H9 (cell line): ENCODE results near the gene GALNT2. TPM values are rescaled to one million over a fixed set of nuclear protein-coding genes. Genes with fewer than 3 reads are reported as not detected.

Experiments
- DNase-seq: peaks from one replicate; pipeline ENCODE4 v3.0.0-alpha.2; 2017
- H2AFZ ChIP-seq: one replicate; pipeline ENCODE4 v1.6.1; 2013; ENCODE audit warnings: mild to moderate bottlenecking, low read length, control low read depth, moderate library complexity
- H2AK5ac ChIP-seq: 2 replicates; pipeline ENCODE4 v1.6.1; 2013; ENCODE audit warnings: low read length, control low read depth, mixed read lengths; ENCODE audit not compliant: insufficient read length
- H2BK120ac ChIP-seq: one replicate; pipeline ENCODE4 v1.6.1; 2013; ENCODE audit warnings: low read depth, mild to moderate bottlenecking, low read length, control low read depth, inconsistent platforms; ENCODE audit not compliant: poor library complexity, severe bottlenecking
- H2BK12ac ChIP-seq: 2 replicates; pipeline ENCODE4 v1.6.1; 2013; ENCODE audit warnings: low read length, control low read depth, mixed read lengths, low read depth; ENCODE audit not compliant: insufficient read length
- H2BK15ac ChIP-seq: 2 replicates; pipeline ENCODE4 v1.6.1; 2013; ENCODE audit warnings: low read depth, low read length, control low read depth
- H2BK20ac ChIP-seq: one replicate; pipeline ENCODE4 v1.6.1; 2013; ENCODE audit warnings: low read depth, mild to moderate bottlenecking, low read length, control low read depth, inconsistent platforms; ENCODE audit not compliant: poor library complexity, severe bottlenecking
- H2BK5ac ChIP-seq: 2 replicates; pipeline ENCODE4 v1.6.1; 2013; ENCODE audit warnings: low read length, control low read depth, mixed read lengths; ENCODE audit not compliant: insufficient read length
- H3K14ac ChIP-seq: 2 replicates; pipeline ENCODE4 v1.6.1; 2013; ENCODE audit warnings: low read length, control low read depth; ENCODE audit not compliant: insufficient read depth
- H3K18ac ChIP-seq: 2 replicates; pipeline ENCODE4 v1.6.1; 2013; ENCODE audit warnings: low read depth, mild to moderate bottlenecking, mixed read lengths, low read length, control low read depth; ENCODE audit not compliant: insufficient read length
- H3K23ac ChIP-seq: 2 replicates; pipeline ENCODE4 v1.6.1; 2013; ENCODE audit warnings: low read length, control low read depth, mixed read lengths, low read depth; ENCODE audit not compliant: insufficient read length
- H3K23me2 ChIP-seq: 2 replicates; pipeline ENCODE4 v1.6.1; 2013; ENCODE audit warnings: low read depth, mild to moderate bottlenecking, mixed read lengths, low read length, control low read depth; ENCODE audit not compliant: insufficient read length, poor library complexity, severe bottlenecking
- H3K27ac ChIP-seq: 2 replicates; pipeline ENCODE4 v1.5.1; 2013; ENCODE audit warnings: low read length, control low read depth, mixed read lengths, low read depth; ENCODE audit not compliant: insufficient read length
- H3K27me3 ChIP-seq: 2 replicates; pipeline ENCODE4 v1.6.1; 2013; ENCODE audit warnings: low read length, control low read depth, inconsistent platforms; ENCODE audit not compliant: insufficient read depth
- H3K4ac ChIP-seq: 2 replicates; pipeline ENCODE4 v1.6.1; 2013; ENCODE audit warnings: low read depth, mild to moderate bottlenecking, control low read depth, inconsistent platforms, low read length, moderate library complexity
- H3K4me1 ChIP-seq: 2 replicates; pipeline ENCODE4 v1.6.1; 2013; ENCODE audit warnings: low read length, control low read depth, inconsistent platforms; ENCODE audit not compliant: insufficient read depth
- H3K4me2 ChIP-seq: 2 replicates; pipeline ENCODE4 v1.6.1; 2013; ENCODE audit warnings: low read length, control low read depth, mixed read lengths; ENCODE audit not compliant: insufficient read length, insufficient read depth
- H3K56ac ChIP-seq: 2 replicates; pipeline ENCODE4 v1.6.1; 2013; ENCODE audit warnings: low read depth, mild to moderate bottlenecking, mixed read lengths, low read length, control low read depth; ENCODE audit not compliant: insufficient read length
- H3K79me1 ChIP-seq: 2 replicates; pipeline ENCODE4 v1.6.1; 2013; ENCODE audit warnings: low read depth, mild to moderate bottlenecking, moderate library complexity, low read length, control low read depth, inconsistent platforms; ENCODE audit not compliant: insufficient read depth, poor library complexity, severe bottlenecking
- H3K79me2 ChIP-seq: 2 replicates; pipeline ENCODE4 v1.6.1; 2013; ENCODE audit warnings: low read length, control low read depth, inconsistent platforms; ENCODE audit not compliant: insufficient read depth
- H3K9ac ChIP-seq: 2 replicates; pipeline ENCODE4 v1.6.1; 2013; ENCODE audit warnings: low read length, control low read depth, mixed read lengths; ENCODE audit not compliant: insufficient read length; ENCODE audit errors: extremely low read depth
- H3K9me3 ChIP-seq: one replicate; pipeline ENCODE4 v1.6.1; 2013; ENCODE audit warnings: low read depth, low read length, inconsistent platforms; ENCODE audit not compliant: control insufficient read depth
- H3T11ph ChIP-seq: one replicate; pipeline ENCODE4 v1.6.1; 2013; ENCODE audit warnings: mild to moderate bottlenecking, low read length, control low read depth, inconsistent platforms
- H4K20me1 ChIP-seq: one replicate; pipeline ENCODE4 v1.6.1; 2013; ENCODE audit not compliant: control insufficient read depth, insufficient read length, insufficient read depth
- H4K5ac ChIP-seq: 2 replicates; pipeline ENCODE4 v1.6.1; 2013; ENCODE audit warnings: low read depth, mild to moderate bottlenecking, mixed read lengths, low read length, control low read depth; ENCODE audit not compliant: insufficient read length
- H4K8ac ChIP-seq: replicated peaks from 2 replicates; pipeline ENCODE4 v1.6.1; 2013; ENCODE audit warnings: low read length, control low read depth, mixed read lengths, low read depth; ENCODE audit not compliant: insufficient read length
- H4K91ac ChIP-seq: 2 replicates; pipeline ENCODE4 v1.6.1; 2013; ENCODE audit warnings: low read depth, mild to moderate bottlenecking, moderate library complexity, mixed read lengths, low read length, control low read depth; ENCODE audit not compliant: insufficient read length
- H3K27ac Mint-ChIP-seq, 3 experiments: 2 replicates in 2 of 3; 3 replicates in 1 of 3; pipeline ENCODE4 v1.8.0; 2020 to 2021; ENCODE audit warnings: mixed read lengths in 3 of 3, mild to moderate bottlenecking in 1 of 3, moderate library complexity in 1 of 3
- H3K27me3 Mint-ChIP-seq: 2 replicates; pipeline ENCODE4 v1.8.0; 2021; ENCODE audit warnings: low read depth, mild to moderate bottlenecking, moderate library complexity, mixed read lengths
- H3K36me3 Mint-ChIP-seq, 3 experiments: 2 replicates in 2 of 3; 3 replicates in 1 of 3; pipeline ENCODE4 v1.8.0; 2020 to 2021; ENCODE audit warnings: low read depth in 3 of 3, mixed read lengths in 3 of 3; ENCODE audit not compliant: insufficient read depth in 1 of 3
- H3K4me1 Mint-ChIP-seq, 2 experiments: 2 replicates each; pipeline ENCODE4 v1.8.0; 2020; ENCODE audit warnings: mixed read lengths in 2 of 2
- H3K4me3 Mint-ChIP-seq, 2 experiments: 2 replicates in 1 of 2; 3 replicates in 1 of 2; pipeline ENCODE4 v1.8.0; 2020 to 2021; ENCODE audit warnings: mild to moderate bottlenecking in 2 of 2, mixed read lengths in 2 of 2, moderate library complexity in 1 of 2
- H3K9me3 Mint-ChIP-seq, 2 experiments: 2 replicates in 1 of 2; 3 replicates in 1 of 2; pipeline ENCODE4 v1.8.0; 2020; ENCODE audit warnings: mild to moderate bottlenecking in 2 of 2, mixed read lengths in 2 of 2, moderate library complexity in 1 of 2
- CTCF ChIP-seq: fragments of 200-600 bp; sonication (generic); conservative IDR thresholded peaks from 3 replicates; pipeline ENCODE4 v1.8.0; 2021; ENCODE audit warnings: antibody characterized with exemption, mild to moderate bottlenecking
- WGBS: extraction: QIAGEN DNeasy Blood & Tissue Kit; methylation state at CpG from one replicate; pipeline ENCODE4 v1.1.7; 2013; ENCODE audit warnings: missing lambda C conversion rate, low lambda C conversion rate, mixed read lengths; ENCODE audit not compliant: insufficient read length; ENCODE audit errors: extremely low coverage; 5-methylcytosine and 5-hydroxymethylcytosine counted together
- total RNA-seq: library from RNA; stranded (reverse); gene quantifications from 2 replicates; pipeline ENCODE4 v1.2.1, GENCODE V29; 2021

Gene GALNT2
- total RNA-seq, 1 experiment from 2014 or later: 57.6 TPM

- H3K18ac ChIP-seq: no peak overlapping the region
- no peak overlapping the region for H3K56ac ChIP-seq
Observed at GRCh38 chr1:230032516-230033281, 34.3 kb upstream of the GALNT2 start.

More at GRCh38 chr1:230032516-230033281, 34.3 kb upstream of the GALNT2 start:
- Histone ChIP-seq H3K4me2 (no peak overlapping the region), H3K79me2 (no peaks in the 10 kb centered on the region), H2AK5ac (no peak overlapping the region), H3T11ph (no peak overlapping the region), H3K4ac (no peak overlapping the region), H4K20me1 (no peaks in the 10 kb centered on the region), H4K91ac (no peak overlapping the region), H2BK12ac (no peak overlapping the region), H3K23me2 (no peaks in the 10 kb centered on the region), H3K4me1 (no peaks in the 10 kb centered on the region; the same call in none of the 2 replicates), H2BK120ac (no peak overlapping the region), H3K27me3 (no peaks in the 10 kb centered on the region), H3K14ac (no peak overlapping the region), H3K79me1 (no peaks in the 10 kb centered on the region), H3K27ac (no peak overlapping the region), H2AFZ (no peak overlapping the region), H4K5ac (no peak overlapping the region), H3K9ac (no peak overlapping the region), H2BK20ac (no peak overlapping the region), H2BK5ac (no peak overlapping the region), H3K9me3 (no peaks in the 10 kb centered on the region), H4K8ac (no peak overlapping the region), H2BK15ac (no peak overlapping the region), H3K23ac (no peak overlapping the region)
- Mint-ChIP-seq H3K27ac (no peak overlapping the region), H3K4me1 (peaks cover 15 to 17% of the 10 kb centered on the region in 2 experiments), H3K36me3 (peaks cover 0 to 4% (median 0%) of the 10 kb centered on the region in 3 experiments; a peak in 2 of 7 replicates), H3K27me3 (no peaks in the 10 kb centered on the region; the same call in 1 of the 2 replicates), H3K4me3 (no peak overlapping the region), H3K9me3 (peaks cover 5 to 6% of the 10 kb centered on the region in 2 experiments; a peak in 4 of 5 replicates)
- WGBS: no CpG with 5 or more reads among the region's 6 CpGs
- no peak for TF ChIP-seq CTCF
- no peak for DNase-seq
